NCI-H526 treated with DMSO at 0.1 percent for 48 hours (cell line): Measurements from ENCODE around the gene CDK17.

Experiments
- DNase-seq: peaks from one replicate; lab custom pipeline; 2025; lab: John Stamatoyannopoulos, UW

CDK17 gene

DNA sequence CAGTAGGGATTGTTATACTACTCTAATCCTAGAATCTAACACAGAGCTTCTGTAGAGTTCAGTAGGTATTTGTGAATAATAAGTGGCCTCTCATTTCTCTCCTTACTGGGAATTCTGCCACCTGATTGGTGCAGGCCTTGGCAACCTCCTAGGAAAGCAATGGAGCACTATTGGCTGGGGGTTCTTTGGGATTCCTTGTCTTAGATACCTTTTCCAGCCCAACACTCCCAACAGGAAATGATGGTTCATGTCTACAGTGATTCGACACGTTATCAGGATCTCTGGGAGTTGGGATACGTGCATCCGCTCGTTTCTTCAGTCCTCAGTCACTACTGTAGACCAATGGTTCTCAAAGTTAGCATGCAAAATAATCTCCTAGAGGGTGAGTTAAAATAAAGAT is 138.7 kb downstream of the CDK17 start:
- DNase-seq = no peak

DNA sequence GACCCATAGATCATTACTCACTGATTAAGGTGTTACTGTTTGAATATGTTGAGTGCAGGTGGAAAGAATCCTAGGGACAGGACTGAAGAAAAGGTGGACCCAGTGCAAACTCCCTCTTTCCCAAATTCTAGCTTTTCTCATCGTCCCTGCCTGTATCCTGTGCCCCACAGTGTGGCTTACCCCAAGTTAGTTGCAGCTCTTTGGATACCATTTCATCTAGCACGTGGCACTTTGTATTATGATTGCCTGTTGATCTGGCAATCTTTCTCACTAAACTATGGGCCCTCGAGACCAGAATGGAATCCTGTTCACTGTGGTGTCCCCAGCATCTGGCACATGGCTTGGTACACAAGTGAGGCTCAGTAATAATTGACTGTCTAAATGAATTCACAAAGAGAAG is 139.6 kb downstream of the CDK17 start:
- DNase-seq = no peak

DNA sequence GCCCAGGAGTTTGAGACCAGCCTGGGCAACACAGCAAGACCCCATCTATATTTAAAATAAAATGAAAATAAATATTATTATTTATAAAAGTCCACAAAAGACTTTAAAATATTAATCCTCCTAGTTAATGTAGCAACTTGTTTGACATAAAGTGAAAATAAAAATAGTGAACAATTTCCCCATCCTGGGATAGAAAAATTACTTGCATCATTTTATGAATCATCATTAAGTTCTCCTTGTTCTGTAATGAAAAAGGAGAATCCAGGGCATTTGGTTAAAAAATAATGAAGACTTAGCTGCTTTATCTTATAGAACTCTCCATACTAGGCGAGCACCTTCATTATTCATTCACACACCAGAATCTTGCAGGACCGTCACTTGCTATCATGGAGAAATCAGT is 140.0 kb downstream of the CDK17 start:
- no peak for DNase-seq

DNA sequence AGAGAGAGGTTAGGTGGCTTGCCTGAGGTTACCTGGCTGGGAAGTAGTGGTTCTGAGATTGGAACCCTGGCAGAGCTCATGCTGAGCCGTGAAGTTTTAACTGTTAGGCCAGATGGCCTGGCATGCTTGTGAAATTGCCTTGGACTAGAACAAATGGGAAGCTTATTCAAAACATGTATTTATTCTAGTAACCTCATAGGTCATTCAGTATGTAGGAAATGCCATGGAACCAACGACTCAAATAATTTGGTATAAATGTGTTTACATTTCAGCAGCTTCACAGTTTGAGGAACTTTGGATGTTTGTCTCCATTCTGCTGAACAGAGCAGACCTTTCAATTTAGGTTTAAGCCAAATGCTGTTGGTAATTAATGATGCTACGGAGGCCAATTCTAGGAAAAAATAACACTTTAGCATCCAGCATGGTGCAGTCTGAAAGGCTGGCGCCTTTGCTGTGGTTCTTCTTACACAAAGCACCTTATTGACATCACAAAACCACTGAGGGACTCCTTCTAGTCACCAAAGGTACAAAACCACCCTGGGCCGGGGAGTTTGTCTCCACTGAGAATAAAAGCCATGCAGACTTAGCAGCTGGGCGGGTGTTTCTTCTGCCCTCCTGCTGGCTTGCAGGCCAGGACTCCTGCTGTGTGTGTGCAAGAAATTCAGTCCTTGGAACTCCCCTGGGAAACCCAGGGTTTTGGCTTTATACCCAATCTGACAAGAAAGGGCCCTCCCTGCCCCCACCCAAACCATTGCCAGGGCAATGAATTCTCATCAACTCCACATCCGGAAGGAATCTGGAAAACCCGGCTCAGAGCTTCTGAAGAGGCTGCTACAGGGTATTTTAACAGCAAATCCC is 141.9 kb downstream of the CDK17 start:
- peak; percentile 71 for DNase-seq

DNA sequence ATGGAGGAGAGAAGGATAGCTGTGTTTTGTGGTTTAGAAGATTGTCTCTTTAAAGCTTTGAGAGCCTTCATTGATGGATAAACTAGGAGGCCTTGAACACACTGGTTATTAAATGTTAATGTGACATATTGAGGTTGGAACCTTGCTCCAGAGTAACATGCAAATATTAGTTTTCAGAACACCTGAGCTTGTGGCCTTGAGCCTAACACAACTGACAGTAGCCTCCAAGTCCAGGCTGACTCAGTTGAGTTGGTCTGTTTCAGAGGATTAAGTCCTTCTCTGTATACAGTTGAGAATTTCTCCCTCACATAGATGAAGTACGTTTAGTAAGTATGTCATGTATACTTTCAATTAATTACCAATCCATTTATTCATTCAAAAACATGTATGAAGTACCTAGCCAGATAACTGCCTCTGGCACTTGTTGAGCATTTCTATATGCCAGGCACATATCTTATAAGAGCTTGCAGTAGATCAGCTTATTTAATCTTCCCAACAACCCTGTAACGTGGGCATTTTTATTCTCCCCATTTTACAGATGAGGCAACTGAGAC is 142.6 kb downstream of the CDK17 start:
- peak; percentile 20 for DNase-seq

DNA sequence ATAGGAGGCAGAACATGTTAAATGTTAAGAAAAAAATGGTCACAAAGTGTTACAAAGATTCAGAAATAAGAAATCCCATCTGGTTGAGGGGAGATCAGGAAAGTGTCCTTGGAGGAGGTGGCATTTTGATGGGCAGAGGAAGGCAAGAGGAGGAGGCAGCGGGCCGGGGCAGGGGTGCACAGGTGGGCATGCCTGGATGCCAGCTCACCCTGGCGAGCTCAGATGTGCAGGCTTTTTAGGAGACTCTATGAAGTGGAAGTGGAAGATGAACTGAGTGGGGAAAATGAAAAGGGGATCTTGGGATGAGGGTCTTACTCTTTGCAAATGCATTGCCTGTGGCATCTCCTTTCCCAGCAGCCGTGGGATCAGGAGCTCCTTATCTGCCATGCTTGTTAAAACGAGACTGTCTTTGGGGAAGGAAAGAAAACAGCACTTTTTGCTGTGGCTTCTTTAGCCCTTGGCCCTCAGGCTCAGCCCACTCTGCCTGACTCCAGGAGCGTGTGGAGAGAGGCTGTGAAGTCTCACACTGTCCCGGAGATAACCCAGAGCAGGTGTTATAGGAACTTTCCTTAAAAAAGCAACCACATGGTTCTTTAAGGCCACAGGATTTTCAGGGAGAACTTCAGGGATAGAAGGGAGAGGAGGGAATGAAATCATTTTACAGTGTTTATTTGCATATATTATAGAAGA is 143.4 kb downstream of the CDK17 start:
- no peak for DNase-seq

DNA sequence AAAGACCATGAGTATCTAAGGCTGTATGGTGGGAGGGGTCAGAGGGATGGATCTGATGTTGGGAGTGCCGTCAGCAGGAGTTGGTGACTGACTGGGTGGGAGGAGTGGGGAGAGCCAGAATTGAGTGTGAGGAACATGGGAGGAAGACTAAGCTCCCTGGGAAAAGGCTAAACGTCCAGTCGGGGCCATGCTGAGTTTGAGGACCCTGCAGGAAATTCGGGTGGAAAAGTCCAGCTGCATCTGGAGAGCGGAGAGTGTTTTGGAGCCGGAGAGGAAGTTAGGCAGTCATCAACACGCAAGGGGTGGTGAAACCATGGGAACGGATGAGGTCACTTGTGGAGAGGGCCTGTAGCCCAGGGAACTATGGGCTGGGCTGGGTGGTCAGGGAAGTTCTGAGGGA is 145.2 kb downstream of the CDK17 start:
- DNase-seq = no peak

DNA sequence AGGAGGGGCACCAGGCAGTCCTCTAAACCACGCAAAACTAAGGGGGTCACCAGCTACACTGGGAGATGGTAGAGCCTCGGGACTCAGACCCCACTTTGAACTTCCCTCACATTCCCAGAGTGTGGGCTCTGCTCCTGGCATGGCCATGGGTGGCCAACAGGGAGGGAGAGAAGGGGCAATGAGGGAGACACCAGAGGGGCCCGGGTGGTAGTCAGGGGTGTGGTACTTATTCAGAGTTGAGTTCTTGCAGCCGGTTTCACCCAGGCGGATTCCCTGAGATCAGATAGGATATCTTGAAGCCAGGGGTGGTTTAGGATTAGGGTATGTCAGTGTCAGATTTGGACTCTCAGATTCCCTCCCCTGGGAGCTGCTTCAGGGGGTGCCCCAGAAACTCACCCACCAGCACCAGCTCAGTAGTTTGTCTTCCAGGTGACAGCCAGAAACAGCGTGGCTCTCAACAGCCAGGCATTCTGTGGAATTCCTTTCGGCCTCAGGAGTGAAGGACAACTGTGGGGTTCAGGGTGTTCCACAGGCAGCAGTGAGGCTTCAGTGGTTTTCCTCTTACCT is 150.0 kb downstream of the CDK17 start:
- DNase-seq = no peak

DNA sequence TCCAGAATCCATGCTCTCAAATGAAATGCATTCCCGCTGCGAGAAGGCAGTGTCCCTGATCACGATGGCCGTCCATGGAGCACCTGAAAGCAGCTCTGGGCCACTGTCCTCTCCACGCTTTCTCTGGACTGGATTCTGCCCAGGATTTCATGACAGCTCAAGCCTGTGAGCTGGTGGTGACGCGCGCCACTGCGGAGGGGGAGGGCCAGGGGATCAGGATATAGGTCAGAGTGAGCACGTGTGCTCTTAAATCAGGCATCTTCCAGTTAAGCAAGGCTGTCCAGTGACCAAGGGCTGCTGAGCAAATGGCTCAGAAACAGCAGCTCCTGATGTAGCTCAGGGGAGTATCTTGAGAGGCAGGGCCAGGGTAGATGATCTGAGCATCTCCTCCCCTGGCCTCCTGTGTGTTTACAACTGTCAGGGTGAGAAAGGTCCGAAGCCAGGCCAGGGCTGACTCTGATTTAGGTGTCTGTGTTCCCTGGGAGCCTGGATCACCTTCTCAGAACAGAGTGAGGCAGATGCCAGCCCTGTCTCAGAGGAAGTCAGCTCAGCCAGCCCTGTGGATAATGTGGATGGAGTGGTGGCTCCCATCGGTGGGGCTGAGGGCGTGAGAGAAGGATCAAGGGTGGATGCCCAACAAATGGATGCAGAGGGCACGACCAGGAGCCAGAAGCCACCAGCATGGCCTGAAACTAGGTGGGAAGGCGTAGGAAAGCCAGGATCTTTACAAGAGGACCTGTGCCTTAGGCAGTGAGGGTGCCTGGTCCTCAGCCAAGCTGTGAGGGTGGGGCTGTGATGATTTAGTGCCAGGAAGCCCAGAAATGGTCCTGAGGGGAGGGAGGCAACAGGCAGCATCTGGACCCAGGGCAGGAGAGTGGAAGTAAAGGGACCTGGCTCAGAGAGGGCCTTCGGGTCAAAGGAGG is 150.8 kb downstream of the CDK17 start:
- no peak for DNase-seq

DNA sequence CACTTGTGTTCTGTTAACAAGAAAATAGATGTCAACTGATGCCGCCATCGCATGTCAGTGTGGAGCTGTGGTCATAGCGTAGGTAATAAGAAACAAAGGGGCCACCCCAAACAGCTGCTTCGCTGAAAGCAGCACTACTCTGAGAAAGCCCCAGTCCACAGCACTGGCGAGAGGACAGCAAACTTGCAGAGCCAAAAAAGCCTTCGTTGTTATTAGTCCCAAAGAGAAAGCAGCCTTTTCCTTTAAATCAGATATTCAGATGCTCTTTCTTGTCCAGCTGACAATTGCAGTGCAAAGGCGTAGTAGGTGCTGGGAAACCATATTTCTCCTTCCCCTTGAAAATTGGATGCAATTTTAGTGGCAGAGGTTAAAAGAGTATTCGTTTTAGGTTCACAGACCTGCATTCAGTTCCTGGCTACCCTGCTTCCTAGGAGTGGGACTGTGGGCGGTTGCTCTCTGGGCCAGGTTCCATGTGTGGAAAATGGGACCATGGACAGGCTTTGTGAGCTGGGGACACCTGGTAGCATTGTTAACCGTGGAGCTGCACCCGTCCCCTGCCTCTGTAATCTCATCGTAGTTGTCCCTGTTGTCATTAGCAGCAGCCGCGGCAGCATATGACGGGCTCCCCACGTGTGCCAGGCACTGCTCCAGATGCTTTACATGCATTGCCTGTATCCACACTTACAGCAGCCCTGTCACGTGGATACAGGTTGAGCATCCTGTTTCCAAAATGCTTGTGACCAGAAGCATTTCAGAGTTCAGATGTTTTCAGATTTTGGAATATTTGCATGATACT is 151.9 kb downstream of the CDK17 start:
- no peak for DNase-seq

DNA sequence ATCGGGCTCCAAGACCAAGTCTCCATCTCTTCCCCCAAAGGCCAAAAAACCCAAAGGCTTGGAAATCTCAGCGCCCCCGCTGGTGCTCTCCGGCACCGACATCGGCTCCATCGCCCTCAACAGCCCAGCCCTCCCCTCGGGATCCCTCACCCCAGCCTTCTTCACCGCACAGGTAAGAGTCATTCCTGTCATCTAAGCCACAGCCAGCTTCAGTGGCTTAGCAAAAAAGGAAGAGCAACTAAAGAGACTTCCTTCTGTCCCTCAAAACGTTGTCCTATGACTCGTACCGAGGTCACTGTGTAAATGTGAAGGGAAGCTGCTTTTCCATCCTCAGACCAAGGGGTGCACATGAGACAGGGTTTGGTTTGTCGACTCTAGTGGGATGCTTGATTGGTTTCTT is 152.7 kb downstream of the CDK17 start:
- no peak for DNase-seq

DNA sequence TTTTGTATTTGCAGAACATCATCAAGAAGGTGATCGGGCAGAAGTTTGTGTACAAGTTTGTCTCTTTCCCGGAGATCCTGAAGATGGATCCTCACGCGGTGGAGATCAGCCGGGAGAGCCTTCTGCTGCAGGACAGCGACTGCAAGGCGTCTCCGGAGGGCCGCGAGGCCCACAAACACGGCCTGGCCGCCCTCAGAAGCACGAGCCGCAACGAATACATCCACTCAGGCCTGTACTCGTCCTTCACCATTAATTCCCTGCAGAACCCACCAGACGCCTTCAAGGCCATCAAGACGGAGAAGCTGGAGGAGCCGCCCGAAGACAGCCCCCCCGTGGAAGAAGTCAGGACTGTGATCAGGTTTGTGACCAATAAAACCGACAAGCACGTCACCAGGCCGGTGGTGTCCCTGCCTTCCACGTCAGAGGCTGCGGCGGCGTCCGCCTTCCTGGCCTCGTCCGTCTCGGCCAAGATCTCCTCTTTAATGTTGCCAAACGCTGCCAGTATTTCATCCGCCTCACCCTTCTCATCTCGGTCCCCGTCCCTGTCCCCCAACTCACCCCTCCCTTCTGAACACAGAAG is 153.2 kb downstream of the CDK17 start:
- DNase-seq = no peak

DNA sequence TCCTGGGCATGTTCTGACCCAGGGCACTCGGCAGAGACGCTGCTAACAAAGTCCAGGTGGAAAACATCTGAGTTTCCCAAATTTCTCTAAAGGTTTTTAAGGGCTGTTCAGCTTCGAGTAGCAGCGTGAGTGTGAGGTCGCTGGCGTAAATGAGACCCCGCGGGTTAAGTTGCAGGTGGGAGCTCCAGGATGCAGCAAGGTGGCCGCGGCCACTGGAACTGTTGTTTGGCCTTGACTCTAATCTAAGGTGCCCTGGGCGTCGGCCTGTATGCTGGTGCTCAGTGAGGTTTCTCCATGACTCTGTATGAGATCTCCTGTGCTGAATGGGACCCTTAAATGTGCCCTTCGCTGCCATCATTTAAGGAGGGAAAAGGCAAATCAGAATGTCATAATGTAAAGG is 155.4 kb downstream of the CDK17 start:
- no peak for DNase-seq

DNA sequence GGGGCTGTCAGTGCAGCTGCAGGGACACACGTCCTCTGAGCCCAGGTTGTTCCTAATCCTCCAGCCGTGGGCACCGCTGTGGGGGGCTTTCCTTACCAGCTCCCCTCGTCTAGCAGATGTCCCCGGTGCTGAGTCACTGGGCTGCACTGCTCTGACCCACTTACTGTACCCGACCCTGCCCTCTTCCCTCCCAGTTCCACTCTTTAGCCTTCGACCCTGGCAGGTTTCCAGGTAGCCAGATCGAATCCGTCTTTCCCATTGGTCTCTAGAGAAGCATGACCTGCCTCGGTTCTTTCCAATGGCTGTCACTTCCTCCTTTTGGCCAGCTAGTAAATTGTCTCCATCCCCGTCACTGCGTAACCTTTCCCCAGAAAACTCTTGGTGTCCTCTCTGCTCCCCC is 157.6 kb downstream of the CDK17 start:
- DNase-seq = no peak

DNA sequence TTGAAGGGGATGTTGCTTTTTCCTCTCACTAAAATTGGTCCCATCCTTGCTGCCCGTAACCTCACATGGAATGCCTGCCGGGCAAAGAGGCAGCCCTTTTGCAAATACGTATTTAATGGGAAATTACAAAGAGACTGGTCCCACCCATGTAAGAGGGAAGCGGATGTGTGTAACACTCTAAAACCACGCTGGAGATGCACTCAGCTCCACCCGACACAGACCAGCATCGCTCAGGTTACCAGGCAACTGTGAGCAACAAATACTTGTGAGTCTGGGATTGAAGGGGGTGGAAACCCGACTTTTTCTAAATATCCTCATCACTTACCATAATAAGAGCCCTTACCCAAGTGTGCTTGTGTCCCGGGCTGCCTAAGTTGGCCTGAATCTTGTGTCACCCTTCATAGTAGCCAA is 158.4 kb downstream of the CDK17 start:
- DNase-seq = no peak

DNA sequence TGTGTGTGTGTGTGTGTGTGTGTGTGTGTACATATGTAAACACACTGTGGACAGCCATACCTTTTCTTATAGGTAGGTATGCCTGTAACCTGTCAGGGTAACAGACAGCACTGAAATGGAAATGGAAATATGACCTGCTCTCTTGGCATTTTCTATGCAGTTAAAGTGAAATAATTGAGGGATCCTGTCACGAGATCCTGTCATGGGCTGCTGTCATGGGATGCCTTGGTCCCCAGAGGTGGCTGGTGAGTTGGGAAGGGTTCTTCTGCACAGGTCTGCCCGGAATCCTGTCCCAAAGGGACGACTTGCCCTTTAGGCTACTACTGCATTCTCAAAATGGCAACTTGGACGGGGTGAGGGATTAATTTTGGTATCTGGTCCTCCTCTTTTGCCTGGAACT is 158.8 kb downstream of the CDK17 start:
- no peak for DNase-seq

DNA sequence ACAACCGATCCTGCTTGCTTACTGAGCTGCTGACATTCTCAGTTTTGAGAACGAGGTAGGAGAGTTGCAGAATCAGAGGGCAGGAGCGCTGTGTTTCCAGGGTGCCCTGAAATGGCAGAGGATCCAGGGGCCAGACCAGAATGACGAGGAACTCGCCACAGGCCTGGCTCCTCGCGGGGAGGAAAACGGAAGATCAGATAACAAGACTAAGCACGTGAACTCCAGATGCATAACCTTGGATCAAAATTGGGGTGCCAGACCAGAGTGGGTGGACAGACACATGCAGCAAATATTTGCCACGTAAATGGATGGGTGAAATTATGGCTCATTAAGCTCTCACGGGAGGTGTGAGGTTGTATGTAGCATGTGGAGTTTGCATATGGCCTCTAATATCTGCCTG is 159.6 kb downstream of the CDK17 start:
- DNase-seq = no peak

DNA sequence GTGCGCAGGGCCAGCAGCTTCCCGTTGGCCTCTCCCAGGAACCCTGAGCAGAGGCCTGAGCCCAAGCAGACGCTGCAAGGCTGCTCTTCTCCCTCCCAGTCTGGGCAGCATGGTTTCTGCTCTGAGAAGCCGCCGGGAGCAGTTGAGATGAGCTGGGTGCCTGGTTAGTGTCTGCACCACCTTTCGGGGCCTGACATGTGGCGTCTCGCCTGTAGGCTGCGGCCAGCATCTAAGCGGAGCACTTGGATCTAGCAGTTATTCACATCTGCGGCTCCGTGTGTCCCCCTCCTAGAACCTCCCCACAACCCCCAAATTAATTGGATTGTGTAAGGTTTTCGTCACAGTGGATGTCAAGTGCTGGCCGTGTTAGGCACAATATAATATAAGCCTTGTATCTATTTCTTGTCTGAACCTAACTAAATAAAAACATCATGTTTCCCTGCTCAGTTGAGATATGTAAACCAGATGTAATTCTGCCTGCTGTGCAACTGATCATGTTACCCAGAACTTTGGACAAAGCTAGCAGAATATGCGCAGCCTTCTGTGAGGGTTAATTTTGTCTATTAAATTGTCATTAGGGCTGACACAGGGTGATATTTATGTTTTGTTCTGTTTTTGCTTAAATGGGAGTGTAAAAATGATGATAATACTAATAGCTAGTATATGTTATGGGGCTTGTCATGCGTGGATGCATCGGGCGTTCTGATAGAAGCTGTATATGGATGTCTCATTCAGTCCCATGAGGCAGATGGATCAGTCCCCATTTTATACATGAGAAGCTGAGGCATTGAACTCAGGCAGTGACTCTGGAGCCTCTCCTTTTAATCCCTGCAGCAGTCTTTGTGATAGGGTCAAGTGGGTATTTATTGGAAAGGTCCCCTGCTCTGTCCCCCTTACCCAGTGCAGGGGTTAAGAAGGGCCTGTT is 160.3 kb downstream of the CDK17 start:
- peak; percentile 6 for DNase-seq

DNA sequence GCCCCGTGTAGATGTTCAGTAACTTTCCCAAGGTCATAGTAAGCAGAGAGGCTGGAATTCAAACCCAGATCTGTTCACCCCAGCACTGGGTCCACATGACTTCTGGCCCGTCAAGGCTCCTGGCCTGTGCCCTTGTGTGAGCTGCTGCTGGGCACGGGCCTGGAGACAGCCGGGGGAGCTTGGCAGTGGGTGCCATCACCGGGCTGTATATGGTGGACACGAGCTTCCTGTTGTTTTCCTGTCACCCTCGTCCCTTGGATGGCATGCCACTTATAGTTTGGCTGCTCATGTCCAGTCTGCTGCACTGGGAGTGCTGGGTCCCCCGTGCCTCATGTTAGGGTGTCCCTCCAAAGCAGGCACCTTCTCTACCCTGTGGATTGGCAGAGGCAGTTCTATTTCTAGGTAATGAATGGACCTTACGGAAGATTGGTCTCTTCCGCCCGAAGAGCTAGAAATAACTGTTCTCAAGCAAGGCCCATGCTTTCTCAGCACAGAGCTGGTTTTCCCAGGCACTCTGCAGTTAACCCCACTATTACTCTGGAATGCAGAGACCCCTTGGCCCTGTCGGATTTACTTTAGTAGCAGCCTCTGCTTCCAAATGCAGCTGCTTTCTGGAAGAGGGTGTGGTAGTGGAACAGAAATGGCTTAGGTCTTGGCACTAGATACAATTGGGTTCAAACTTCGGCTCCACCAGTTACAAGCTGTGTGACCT is 161.7 kb downstream of the CDK17 start:
- no peak for DNase-seq
